ENCODE data around the gene ZIC2.
A peak's percentile ranks its signal among the peaks of the same experiment; 100 is the strongest.

ZIC2 gene

DNA sequence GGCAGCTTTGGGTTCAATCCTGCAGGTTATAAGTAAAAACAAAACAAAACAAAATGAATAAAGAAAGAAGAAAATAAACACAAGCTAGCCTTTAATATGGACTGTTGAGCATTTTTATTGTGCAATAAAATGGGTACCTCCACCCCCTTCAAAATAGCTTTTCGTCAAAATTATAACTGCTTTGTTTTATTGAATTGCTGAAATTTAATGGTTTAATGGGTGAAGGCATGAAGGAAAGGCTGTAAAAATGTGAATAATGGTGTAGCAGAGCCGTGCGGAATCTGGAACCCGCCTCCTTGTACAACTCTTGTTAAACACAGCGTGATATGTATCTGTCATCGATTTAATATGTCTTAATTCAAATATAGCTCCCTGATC, 7.8 kb upstream of the ZIC2 start:
- Histone ChIP-seq H3K4me3 (ENCODE audit: low read depth, low read length) (no peak overlapping the region), H3K4me1 (ENCODE audit: control insufficient read depth, insufficient read depth, low read length) (peaks cover 6% of the 10 kb centered on the region; the same call in 1 of the 2 replicates), H3K9me3 (ENCODE audit: control insufficient read depth, insufficient read depth, low read depth, low read length) (no peaks in the 10 kb centered on the region), H3K27ac (ENCODE audit: extremely low read depth, low read depth, low read length) (no peak overlapping the region), H3K36me3 (ENCODE audit: control insufficient read depth in 2 of 2, insufficient read depth in 1 of 2, low read length in 2 of 2) (peaks cover 0 to 6% of the 10 kb centered on the region in 2 experiments; a peak in 1 of 3 replicates)
- ChIA-PET CTCF (interaction anchor here (0.8 kb wide), 1 partner anchor 58 kb away, joined by 3 read pairs; no protein-coding TSS in a partner anchor), POLR2A (interaction anchor here (1.6 kb wide), 1 partner anchor 9 kb away, joined by 6 read pairs; no protein-coding TSS in a partner anchor)
- TF ChIP-seq ZNF785 (tag by site-specific recombination; IDR thresholded peaks at IDR 0.05) (no peak), HOXD13 (CRISPR knock-in tag; IDR thresholded peaks at IDR 0.05; ENCODE audit: borderline replicate concordance) (no peak), BCL6B (tag by site-specific recombination; IDR thresholded peaks at IDR 0.05) (peak; percentile 36; the same call in 1 of the 2 replicates), MYNN (tag by site-specific recombination; IDR thresholded peaks at IDR 0.05; ENCODE audit: borderline replicate concordance) (no peak), ZNF510 (tag by site-specific recombination; IDR thresholded peaks at IDR 0.05; ENCODE audit: insufficient replicate concordance) (no peak), ZNF214 (tag by site-specific recombination; IDR thresholded peaks at IDR 0.05; ENCODE audit: borderline replicate concordance) (no peak), ZNF175 (tag by site-specific recombination; IDR thresholded peaks at IDR 0.05) (no peak), SP2 (tag by site-specific recombination; IDR thresholded peaks at IDR 0.05) (no peak), ZNF341 (tag by site-specific recombination; IDR thresholded peaks at IDR 0.05; ENCODE audit: low read depth) (0 out of 2 replicates have a peak, but pooled peaks have one; percentile 44), SETDB1 (IDR thresholded peaks at IDR 0.05; ENCODE audit: insufficient read length, low read length) (no peak), ZNF114 (tag by site-specific recombination; IDR thresholded peaks at IDR 0.05) (no peak), ZNF292 (tag by site-specific recombination; IDR thresholded peaks at IDR 0.05; ENCODE audit: borderline replicate concordance, low read depth) (no peak), ZNF169 (tag by site-specific recombination; IDR thresholded peaks at IDR 0.05) (no peak), ZNF610 (tag by site-specific recombination; IDR thresholded peaks at IDR 0.05; ENCODE audit: borderline replicate concordance) (peak; percentile 46; the same call in 1 of the 2 replicates), ZNF521 (tag by site-specific recombination; IDR thresholded peaks at IDR 0.05) (no peak), YY1 (tag by site-specific recombination; IDR thresholded peaks at IDR 0.05) (0 out of 2 replicates have a peak, but pooled peaks have one; percentile 38), ZNF155 (tag by site-specific recombination; IDR thresholded peaks at IDR 0.05) (no peak), ZNF324 (tag by site-specific recombination; IDR thresholded peaks at IDR 0.05) (no peak), ZNF791 (tag by site-specific recombination; IDR thresholded peaks at IDR 0.05) (no peak), OSR2 (tag by site-specific recombination; IDR thresholded peaks at IDR 0.05) (peak; percentile 64), ZNF585B (tag by site-specific recombination; IDR thresholded peaks at IDR 0.05) (no peak), ZNF596 (tag by site-specific recombination; IDR thresholded peaks at IDR 0.05) (peak; percentile 42), ZEB2 (tag by site-specific recombination; IDR thresholded peaks at IDR 0.05) (peak; percentile 22; the same call in 1 of the 2 replicates), BCL11A (tag by site-specific recombination; IDR thresholded peaks at IDR 0.05; ENCODE audit: low read depth) (0 out of 2 replicates have a peak, but pooled peaks have one; percentile 14), ZNF670 (tag by site-specific recombination; IDR thresholded peaks at IDR 0.05; ENCODE audit: low read depth) (no peak)
- TF ChIP-seq, protein P1, sequence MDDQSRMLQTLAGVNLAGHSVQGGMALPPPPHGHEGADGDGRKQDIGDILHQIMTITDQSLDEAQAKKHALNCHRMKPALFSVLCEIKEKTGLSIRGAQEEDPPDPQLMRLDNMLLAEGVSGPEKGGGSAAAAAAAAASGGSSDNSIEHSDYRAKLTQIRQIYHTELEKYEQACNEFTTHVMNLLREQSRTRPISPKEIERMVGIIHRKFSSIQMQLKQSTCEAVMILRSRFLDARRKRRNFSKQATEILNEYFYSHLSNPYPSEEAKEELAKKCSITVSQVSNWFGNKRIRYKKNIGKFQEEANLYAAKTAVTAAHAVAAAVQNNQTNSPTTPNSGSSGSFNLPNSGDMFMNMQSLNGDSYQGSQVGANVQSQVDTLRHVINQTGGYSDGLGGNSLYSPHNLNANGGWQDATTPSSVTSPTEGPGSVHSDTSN (CRISPR knock-in tag; IDR thresholded peaks at IDR 0.05), result no peak
- TF ChIP-seq, protein P2, sequence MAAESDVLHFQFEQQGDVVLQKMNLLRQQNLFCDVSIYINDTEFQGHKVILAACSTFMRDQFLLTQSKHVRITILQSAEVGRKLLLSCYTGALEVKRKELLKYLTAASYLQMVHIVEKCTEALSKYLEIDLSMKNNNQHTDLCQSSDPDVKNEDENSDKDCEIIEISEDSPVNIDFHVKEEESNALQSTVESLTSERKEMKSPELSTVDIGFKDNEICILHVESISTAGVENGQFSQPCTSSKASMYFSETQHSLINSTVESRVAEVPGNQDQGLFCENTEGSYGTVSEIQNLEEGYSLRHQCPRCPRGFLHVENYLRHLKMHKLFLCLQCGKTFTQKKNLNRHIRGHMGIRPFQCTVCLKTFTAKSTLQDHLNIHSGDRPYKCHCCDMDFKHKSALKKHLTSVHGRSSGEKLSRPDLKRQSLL (tag by site-specific recombination; IDR thresholded peaks at IDR 0.05), result peak; percentile 41; the same call in 1 of the 2 replicates
- TF ChIP-seq, protein P3, sequence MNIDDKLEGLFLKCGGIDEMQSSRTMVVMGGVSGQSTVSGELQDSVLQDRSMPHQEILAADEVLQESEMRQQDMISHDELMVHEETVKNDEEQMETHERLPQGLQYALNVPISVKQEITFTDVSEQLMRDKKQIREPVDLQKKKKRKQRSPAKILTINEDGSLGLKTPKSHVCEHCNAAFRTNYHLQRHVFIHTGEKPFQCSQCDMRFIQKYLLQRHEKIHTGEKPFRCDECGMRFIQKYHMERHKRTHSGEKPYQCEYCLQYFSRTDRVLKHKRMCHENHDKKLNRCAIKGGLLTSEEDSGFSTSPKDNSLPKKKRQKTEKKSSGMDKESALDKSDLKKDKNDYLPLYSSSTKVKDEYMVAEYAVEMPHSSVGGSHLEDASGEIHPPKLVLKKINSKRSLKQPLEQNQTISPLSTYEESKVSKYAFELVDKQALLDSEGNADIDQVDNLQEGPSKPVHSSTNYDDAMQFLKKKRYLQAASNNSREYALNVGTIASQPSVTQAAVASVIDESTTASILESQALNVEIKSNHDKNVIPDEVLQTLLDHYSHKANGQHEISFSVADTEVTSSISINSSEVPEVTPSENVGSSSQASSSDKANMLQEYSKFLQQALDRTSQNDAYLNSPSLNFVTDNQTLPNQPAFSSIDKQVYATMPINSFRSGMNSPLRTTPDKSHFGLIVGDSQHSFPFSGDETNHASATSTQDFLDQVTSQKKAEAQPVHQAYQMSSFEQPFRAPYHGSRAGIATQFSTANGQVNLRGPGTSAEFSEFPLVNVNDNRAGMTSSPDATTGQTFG (tag by site-specific recombination; IDR thresholded peaks at IDR 0.05; ENCODE audit: borderline replicate concordance), result no peak
- TF ChIP-seq, protein P4, sequence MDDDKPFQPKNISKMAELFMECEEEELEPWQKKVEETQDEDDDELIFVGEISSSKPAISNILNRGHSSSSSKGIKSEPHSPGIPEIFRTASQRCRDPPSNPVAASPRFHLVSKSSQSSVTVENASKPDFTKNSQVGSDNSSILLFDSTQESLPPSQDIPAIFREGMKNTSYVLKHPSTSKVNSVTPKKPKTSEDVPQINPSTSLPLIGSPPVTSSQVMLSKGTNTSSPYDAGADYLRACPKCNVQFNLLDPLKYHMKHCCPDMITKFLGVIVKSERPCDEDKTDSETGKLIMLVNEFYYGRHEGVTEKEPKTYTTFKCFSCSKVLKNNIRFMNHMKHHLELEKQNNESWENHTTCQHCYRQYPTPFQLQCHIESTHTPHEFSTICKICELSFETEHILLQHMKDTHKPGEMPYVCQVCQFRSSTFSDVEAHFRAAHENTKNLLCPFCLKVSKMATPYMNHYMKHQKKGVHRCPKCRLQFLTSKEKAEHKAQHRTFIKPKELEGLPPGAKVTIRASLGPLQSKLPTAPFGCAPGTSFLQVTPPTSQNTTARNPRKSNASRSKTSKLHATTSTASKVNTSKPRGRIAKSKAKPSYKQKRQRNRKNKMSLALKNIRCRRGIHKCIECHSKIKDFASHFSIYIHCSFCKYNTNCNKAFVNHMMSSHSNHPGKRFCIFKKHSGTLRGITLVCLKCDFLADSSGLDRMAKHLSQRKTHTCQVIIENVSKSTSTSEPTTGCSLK (tag by site-specific recombination; IDR thresholded peaks at IDR 0.05), result no peak
- TF ChIP-seq, protein P5, sequence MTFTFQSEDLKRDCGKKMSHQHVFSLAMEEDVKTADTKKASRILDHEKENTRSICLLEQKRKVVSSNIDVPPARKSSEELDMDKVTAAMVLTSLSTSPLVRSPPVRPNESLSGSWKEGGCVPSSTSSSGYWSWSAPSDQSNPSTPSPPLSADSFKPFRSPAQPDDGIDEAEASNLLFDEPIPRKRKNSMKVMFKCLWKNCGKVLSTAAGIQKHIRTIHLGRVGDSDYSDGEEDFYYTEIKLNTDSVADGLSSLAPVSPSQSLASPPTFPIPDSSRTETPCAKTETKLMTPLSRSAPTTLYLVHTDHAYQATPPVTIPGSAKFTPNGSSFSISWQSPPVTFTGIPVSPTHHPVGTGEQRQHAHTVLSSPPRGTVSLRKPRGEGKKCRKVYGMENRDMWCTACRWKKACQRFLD (tag by site-specific recombination; IDR thresholded peaks at IDR 0.05), result no peak
